ENCODE data around the gene USP24.

USP24 gene

DNA sequence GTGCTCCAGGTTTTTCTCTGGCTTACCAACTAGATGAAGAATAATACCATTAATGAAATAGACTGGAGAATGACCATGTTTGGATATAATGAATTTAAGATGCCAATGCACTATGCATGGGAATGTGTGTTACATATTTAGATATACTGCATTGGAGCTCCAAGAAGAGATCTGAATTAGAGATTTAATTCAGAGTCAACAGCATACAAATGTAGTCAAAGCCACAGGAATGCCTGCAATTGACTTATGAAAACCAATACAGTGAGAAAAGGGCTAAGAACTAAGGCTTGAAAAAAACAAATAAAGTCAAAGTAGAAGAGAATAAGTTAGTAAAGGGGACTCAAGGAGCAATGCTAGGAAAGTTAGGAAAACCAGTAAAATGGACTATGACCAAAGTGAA, 59.1 kb downstream of the USP24 start:
- DNase-seq (ENCODE audit: low spot score), result no peak

DNA sequence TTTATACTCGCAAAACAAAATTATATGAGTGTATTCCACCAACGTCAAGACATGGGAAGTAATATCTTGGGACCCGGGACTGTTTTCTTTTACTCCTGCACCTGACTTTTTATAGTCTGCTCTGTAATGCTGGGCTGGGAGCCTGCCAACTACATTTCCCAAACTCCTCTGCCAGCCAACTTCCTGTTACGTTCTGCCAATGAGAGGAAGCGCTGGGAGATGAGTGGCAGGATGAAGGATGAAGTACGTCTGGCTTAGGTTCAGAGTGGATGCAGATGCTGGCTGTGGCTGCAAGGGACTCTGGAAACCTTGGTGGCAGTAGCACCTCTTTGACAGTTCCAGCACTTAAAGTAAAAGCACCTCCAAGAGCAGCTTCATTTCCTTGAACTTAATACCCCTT, 59.6 kb downstream of the USP24 start:
- peak; percentile 69 for DNase-seq (ENCODE audit: low spot score)

DNA sequence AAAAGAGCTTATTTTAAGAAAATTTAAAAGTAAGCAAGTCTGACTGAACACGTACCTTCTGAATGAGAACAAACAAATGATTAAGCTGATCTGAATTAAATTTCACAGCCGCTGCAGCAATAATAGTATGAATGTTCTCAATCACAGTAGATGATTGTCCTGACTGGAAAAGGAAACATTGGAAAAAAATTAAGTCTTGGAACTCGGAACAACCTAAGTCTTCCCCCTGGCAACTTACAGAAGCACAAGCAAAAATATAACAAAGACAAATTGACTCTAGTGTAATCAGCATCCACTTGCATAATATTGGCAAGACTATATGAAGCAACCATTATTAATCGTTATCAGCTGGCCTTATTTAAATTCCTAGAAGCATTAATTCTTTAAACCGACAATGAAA, 60.5 kb downstream of the USP24 start:
- DNase-seq (ENCODE audit: low spot score), result no peak

DNA sequence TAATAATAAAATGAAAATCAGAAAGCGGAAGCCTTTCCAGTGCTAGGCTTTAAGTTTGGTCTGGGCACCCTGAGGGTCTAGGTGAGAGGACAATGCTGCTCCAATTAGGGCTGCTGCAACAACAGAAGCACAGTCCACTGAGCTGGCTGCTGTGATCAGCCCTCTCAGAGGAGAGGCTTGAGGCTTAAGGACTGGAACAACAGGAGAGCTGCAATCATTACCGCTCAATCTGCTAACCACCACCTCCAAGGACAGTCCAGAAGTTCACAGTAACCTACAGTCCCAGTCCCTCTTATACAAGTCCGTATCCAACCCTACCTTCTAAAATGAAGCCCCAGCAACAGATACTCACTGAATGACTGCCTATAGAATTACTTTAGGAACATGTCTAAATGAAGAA, 62.1 kb downstream of the USP24 start:
- no peak for DNase-seq (ENCODE audit: low spot score)

DNA sequence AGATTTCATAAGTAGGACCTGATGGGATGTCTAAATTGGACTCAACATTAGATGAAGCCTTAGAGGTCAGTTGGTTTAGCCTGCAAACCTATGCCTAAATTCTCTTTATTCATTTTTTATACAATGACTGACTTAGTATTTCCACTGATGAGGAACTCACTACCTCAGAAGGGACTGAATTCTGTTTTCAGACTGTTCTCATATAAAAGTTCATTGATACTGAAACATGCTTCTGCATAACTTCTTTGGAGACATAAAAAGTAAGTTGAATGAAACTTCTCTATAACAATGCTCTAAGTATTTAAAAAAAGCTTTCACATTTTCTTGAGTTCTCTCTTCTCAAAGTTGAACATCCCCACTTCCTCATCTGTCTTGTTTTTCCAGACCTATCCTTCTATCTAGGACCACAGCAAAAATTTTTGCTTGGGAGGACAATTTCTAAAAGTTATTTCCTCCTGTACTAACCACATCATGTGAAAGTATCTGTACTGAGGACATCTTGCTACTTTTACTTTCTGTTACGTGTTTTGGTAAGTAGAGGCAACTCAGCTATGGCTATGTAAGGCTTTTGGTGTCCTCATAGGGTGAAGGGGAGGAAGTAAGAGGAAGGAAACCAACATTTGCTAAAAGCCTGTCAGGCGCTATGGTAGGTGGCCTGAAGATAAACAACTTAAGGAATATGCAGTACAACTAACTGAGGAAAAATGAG, 64.1 kb downstream of the USP24 start:
- DNase-seq (ENCODE audit: low spot score), result peak; percentile 34

DNA sequence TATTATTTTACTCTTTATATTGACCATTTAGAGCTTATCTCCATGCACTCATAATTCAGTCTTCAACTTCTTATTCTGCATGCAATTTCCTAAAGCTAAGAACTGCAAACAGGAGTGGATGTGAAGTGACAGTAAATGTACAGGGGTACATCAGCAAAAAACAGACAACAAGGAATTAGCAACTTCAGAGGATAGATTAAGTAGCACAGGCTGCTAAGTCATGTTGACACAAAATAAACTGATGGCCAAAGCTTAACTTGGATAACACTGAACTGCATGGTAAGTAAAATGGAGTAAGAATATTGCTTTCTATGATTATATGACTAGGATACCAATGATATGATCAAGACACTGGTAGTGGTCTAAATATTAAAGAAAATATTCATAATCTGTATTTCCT, 66.5 kb downstream of the USP24 start:
- peak; percentile 80 for DNase-seq (ENCODE audit: low spot score)

DNA sequence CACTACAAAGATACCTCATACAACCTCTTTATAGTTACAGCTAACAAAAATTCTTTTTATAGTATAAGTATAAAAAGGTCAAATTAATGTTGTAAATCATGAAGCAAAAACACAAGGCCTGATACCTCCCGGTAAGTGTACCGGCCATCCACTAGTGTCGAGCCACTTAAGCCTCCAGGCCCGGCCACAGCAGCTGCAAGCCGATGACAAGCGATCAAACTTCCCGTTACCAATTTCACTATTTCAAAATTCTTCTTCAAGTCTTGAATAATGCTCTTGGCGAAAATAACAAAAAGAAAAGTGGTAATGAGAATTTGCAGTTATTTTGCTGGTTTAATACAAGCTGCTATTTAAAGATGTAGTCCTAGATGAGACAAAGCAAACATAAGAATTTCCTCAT, 67.6 kb downstream of the USP24 start:
- peak; percentile 57 for DNase-seq (ENCODE audit: low spot score)

DNA sequence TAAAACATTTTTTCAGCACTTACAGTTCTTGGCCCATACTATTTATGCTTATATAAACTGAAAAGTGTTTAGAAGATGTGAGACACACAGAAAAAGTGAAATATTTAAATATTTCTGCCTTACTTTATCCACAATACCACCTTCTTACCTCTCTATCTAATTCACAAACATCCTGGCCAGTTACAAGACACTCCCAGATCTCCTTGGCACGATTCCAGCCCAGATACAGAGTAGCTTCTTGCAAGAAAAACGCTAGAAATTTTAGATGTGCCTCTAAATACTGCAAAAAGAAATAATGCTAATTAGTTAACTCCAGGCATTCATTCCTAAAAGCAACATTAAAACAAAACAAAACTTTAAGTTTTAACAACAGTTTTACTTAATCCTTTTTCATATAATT, 68.4 kb downstream of the USP24 start:
- DNase-seq (ENCODE audit: low spot score), result peak; percentile 97

DNA sequence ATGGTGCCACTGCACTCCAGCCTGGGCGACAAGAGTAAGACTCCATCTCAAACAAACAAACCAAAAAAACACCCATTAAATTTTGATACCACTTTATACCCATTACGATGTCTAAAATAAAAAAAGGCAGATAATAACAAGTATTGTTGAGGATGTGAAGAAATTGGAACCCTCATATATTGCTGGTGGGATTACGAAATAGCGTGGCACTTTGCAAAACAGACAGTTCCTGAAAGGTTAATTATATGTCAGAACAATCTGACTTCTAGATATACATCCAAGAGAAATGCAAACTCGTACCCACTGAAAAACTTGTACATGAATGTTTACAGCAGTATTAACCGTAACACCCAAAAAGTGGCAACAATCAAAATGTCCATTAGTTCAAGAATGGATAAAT, 70.3 kb downstream of the USP24 start:
- no peak for DNase-seq (ENCODE audit: low spot score)

DNA sequence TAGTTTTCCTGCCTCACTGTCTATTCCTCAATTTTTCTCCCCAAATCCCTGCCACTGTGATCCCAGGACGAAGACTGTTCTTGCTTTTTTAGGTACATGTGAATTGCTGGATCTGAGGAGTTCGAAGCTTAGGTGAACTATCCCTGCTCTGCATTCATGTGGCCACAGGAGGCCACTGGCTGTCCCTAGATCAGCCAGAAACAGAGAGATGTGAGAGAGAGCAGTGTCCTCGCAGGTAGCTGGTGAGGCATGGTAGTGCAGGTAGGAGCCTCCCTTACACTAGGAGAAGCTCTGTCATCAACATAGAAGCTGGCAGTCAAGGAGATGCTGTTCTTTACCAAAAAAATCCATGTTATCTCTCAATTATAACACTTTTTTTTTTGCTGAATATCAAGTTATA, 71.5 kb downstream of the USP24 start:
- peak; percentile 82 for DNase-seq (ENCODE audit: low spot score)

DNA sequence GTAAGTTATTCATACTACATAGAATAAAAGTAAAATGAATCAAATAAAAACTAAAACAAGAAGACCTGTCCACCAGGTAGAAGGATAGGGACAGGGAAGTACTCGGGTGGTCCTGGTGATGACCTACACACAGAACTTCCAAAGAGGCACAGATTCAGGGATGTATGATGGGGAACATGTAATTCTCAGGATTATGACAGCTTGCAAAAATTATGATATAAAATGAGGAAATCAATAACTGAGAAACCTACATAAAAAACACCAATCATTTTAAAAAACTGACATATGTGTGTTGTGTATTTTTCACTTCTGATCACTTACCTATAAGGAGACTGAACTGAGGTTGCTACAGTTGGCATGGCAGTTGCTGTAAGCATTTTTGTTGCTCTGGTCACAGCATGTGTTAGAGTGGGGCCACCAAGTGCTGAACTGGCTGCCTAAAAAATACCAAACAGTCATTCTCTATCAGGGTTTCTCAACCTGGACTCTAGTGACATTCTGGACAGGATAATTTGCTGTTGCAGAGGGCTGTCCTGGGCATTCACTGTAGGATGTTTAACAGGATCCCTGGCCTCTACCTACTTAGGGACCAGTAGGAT, 73.8 kb downstream of the USP24 start:
- no peak for DNase-seq (ENCODE audit: low spot score)

DNA sequence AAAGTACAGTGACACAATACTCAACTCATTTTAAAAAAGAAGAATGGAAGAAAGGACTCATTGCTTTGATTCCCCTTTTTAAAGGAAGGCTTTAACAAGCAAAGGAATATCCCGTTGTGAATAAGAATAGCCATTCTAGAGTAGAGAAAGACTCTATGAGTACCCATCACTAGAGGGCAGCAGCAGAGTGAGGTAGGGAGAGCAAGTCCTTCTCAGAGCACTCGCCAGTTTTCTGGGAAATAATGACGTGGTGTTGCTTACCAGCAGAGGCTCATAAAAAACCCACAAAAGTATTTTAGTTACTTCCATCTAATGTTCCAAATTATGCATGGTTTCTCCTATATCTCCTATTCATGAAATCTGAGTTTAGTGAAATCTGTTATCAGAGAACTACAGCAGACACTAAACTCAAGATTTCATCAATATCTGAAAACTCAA, 74.6 kb downstream of the USP24 start:
- peak; percentile 90 for DNase-seq (ENCODE audit: low spot score)

DNA sequence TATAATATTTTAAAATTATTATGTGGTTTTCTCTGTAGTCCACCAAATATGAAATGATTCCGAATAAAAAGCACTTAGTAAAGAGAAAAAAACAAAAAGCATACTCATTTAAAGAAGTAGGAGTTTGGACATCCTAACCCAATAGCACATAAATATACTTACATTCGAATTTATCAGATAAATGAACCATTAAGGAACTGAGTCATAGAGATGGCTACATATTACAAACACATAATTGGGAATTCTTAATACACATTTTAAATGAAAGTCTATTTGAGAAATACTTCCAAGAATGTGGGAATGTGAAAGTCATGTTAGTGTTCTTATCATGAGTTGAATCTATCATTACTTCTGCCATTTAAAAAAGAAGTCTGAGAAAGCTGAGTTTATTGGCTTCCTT, 75.0 kb downstream of the USP24 start:
- no peak for DNase-seq (ENCODE audit: low spot score)

DNA sequence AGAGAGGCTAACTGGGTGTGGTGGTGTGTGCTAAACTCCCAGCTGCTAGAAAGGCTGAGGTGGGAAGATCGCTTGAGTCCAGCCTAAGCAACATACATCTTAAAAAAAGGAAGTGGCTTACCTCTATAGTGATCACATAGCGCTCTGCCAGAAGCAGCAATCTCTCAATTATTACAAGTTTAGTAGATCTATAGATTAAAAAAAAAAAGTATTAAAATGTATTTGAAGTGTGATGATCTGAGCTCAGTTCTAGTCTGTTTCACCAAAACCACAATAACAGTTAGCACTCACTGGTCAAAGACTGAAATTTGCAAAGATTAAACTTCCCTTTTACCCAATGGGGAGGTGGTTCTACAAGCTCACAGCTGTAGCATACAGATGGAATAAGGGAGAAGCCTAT, 76.3 kb downstream of the USP24 start:
- no peak for DNase-seq (ENCODE audit: low spot score)

DNA sequence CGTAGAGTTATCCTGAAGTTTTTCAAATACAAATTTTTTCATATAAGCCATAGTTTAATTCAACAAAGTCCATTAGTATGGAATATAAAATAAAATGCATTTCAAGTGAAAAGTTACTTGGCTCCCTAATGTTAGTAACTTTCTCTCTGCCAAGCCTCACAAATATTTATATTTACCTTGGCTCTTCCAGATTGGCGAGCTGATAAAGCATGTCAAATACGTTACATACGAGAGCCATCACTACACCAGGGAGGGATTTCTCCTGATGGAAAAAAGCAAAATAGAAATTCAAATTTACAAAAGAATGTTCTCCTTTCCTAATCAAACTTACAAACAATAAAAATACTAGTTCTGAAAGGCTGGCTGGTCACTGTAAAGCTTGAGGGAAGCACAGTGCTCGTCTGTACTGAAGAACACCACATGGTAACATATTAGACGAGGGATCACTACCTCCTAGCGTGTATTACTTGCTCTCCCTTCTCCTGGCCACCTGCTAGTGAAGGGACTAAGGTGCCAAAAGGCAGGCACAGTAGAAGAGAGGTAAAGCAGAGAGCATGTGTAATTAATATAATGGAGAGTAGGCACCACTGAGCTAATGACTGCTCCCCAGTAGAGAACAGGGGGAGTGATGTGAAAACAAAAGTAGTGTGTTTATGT, 80.9 kb downstream of the USP24 start:
- DNase-seq (ENCODE audit: low spot score), result no peak

DNA sequence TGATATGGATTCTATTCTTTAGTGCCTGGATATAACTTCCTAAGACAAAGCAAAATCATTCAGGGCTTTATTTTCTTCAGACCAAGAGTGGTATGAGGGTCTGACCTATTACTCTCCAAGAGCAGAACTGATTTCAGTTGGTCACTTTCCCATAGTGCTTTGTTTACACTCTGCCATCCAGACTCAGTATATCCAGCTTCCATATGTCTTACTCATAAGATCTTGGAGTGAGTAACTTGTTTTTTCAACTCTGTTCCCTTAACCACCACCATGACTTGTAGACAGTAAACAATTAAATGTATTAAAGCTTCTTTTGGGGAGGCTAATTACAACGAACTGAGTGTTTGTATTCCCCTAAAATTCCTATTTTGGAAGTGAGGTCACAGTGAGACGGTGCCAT, 83.4 kb downstream of the USP24 start:
- DNase-seq (ENCODE audit: low spot score), result no peak

DNA sequence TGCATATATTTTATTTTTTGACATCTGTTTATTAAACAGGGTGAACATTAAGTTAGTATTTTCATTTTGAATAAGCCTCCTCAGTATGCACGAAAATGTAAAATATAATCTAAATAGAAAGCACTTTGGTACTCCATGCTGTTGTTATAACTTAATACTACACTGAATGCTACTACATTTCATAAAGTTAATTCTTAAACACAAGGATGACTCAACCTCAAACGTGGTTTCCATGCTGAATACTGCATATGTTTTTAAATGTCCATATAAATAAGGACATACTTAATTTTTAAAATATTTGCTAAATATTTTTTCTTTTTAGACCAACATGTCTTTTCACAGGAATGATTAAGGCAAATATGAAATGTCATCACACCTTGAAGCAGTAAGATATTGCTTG, 83.9 kb downstream of the USP24 start:
- no peak for DNase-seq (ENCODE audit: low spot score)

DNA sequence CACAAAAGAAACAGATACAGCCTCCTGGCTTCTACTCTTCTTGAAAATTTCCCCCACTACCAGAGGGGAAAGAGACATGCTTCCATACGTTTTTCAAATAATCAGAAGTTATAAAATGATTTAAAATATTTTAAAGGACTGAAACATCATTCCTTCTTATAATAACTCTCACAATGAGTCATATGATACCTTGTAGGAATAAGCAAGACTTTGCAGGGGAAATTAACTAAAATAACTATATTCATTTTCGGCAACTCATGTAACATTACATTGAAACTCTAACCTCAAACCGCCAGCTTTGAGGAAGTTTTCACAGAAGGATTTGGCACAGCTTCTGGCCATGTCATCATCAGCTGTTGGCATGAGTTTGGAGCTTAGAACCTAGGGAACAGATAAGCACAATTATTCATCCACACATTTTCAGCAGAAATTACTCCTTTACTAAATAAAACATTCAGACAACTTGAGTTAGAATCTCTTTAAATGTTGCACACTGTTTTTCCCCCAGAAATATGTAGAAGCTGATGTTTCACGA, 85.9 kb downstream of the USP24 start:
- DNase-seq (ENCODE audit: low spot score), result no peak

DNA sequence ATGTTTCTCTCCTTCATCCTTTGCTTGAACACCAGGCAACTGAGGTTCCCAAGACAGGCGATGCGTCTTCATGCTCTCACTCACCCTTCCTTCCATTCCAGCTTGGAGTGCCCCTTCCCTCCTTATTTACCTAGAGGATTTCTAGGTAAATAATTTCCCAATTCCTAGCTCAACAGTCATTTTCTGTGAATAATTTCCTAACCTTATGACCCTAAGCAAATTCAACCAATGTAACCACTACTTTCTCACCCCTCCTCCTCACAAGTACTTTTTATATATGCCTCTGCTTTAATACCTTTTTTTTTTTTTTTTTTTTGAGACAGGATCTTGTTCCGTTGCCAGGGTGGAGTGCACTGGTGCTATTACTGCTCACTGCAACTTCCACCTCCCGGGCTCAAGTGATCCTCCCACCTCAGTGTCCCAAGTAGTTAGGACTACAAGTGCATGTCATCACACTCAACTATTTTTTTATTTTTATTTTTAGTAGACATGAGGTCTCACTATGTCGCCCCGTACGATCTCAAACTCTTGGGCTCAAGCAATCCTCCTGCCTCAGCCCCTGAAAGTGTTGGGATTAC, 86.7 kb downstream of the USP24 start:
- no peak for DNase-seq (ENCODE audit: low spot score)

DNA sequence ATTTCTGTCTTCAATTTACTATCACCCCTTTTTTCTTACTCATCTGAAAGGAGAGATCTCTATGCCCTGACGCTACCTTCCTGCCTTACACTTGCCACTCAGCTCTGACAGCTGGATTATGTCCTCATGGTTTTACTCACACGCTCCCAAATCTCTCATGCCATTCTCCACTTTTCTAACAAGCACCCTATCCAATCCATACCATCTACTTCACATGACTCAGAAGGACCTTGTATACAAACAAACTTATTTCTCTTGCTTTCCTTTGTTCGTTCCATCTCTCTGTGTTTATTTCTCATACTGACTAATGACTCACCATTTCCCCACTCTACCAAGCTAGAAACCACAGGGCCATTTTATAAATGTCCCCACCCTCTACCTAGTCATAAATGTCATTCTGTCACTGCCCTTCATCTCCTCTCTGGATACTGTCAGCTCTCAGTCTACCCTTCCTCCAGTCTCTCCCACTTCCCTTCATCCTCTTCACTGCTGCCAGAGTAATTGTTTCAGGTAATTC, 87.3 kb downstream of the USP24 start:
- DNase-seq (ENCODE audit: low spot score), result no peak

DNA sequence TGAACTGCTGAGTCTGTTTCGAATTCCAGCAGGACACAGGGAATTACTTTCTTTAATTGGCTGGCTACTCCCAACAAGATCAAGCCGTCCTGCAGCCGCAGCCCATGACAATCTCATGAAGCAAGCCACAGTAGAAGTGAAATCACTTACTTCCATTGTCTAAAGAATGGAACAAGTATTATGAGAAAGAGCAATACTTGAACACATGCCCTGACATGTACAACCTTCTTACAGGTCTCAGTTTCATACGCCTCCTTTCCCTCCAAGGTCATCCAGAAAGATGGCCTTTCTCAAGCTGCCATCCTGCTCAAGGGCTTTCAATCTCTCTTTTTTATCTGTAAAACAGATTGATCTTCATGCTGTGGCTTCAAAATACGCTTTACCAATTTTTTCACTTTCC, 90.7 kb downstream of the USP24 start:
- DNase-seq (ENCODE audit: low spot score), result no peak

DNA sequence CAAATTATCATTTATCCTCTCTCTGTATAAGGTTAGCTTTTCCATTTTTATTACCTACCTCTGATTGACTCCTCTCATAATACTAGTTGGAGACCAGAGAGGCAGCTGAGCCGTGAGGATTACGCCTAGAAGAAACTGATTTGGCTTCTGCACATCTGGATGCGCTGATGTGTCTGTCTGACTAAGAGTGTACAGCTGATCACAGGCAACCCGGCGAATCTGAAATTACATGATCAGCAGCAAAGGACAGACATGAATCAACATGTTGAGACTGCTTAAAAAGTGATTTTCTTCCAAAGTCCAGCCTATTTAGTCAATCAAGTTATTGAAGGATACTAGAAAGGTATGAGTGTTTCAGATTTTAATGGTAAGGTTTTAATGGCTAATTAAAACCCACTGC, 94.6 kb downstream of the USP24 start:
- DNase-seq (ENCODE audit: low spot score), result no peak
